NCI-H187 (cell line): ENCODE measurements around the gene SOX5.

Source experiments
- DNase-seq, 2 experiments: peaks; one replicate each; lab custom pipeline; 2025; lab: John Stamatoyannopoulos, UW

SOX5 gene

GRCh38 chr12:23596568-23596967 is 352.9 kb downstream of the SOX5 start:
- DNase-seq, result no peak

DNA sequence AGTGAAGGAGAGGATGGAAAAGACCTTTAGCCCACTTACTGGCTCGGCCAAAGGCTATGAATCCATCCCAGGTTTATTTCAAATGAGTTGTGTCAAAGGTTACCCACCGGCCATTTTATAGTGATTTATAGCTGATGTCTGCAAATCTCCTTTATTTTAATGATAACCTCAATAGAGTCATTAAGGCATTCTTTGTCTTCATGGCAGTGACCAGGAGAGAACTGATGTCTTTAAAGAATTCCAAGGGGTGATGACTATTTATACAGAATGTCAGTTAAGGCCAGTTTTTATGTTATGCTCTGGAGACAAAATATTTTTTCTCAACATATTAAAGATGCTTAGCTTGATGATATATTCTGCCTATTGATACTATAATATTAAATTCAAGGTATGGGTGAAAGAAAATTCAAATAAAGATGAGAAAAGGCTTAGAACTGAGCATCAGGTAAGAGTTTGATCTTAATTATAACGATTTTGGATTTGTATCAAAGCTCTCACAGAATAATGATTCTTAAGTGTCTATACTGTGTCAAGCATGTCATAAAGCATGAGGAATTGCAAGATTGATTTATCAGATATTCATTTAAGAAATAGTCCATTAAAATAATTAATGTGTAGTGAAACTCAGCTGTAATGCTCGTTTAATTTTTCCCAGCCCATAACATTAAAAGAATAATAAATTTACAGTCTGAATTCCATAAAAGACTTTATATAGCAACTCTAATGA is 361.5 kb downstream of the SOX5 start:
- DNase-seq, result no peak

DNA sequence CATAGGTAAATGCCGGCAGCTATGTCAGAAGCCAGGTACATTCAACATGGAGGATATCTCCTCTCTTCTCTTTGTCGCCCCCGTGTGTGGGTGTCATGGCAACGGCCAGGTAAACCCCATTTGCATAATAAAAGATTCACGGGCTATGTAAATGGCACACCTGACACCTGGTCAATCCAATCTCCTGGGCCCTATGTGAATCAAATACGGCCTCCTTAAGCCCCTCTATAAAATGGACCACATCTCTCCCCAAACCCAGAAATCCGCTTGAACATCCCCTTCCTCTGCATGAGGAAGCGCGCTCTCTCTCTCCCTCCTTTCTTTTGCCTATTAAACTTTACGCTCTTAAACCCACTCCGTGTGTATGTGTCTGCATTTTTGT is 363.7 kb downstream of the SOX5 start:
- no peak for DNase-seq

DNA sequence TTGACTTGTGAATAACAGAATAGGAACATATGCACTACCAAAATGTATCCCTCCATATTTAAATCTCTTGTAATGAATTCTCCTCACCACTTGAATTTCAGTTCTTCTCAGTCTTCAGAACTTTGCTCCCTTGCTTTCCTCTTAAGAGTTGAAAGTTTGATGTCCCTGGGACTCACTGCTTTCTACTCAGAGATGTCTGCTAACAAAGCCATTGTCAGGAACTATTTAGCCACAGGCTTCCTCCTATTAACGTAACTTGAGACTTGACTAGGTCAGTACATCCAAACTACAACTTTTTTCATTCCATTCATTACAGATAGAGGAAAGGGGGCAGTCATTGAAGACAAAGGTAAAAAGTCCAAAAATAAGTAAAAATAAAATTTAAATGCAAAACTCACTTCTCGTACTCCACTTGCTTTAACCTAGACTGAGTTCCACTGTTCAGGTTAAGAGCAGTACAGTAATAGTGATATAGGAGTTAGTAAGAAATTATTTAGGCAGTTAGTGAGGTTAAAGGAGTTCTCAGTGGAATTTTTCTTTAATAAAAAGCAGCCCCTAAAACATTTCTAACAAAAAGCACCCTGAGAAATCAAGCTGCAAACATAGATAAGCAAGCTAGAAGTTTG is 364.2 kb downstream of the SOX5 start:
- DNase-seq, result no peak

GRCh38 chr12:23581913-23582312 is 367.6 kb downstream of the SOX5 start:
- no peak for DNase-seq

- DNase-seq, result no peak
Observed at GRCh38 chr12:23579257-23579656, 370.2 kb downstream of the SOX5 start.

- no peak for DNase-seq
Observed at GRCh38 chr12:23576372-23576771, 373.1 kb downstream of the SOX5 start.

- DNase-seq, result no peak
Observed at GRCh38 chr12:23569356-23569755, 380.1 kb downstream of the SOX5 start.

GRCh38 chr12:23566133-23566532 is 383.3 kb downstream of the SOX5 start:
- no peak for DNase-seq

DNA sequence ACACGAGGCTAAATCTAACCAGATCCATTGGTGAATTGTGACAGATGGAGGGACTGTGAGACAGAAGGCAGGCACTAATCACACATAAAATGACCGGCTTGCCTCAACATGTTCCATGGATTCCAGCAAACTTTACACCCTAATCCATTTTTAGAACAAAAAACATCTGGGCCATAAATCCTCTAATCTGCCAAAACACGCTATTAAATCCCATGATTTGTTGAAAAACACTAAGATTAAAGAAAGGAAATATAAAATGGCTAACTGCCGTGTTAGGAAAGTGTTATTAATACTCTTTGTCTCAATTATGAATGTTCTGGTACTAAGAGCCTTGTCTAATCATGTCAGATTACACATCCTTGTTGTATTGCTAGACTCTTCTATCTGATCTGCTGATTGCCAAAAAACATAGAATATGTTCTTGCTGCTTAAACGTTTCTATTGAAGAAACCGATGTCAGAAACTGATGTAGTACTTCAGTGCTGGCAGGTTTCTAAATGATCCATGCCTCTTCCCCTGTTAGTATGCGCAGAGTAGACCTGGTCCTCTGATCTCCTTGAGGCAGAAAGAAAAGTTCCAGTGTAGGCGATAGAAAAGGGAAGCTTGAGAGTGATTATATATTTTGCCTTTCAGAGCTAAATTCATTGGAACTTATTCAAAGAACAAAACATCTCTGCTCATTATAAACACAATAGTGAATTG is 384.9 kb downstream of the SOX5 start:
- DNase-seq, result no peak

- no peak for DNase-seq
Observed at GRCh38 chr12:23561364-23562345, 387.8 kb downstream of the SOX5 start.

DNA sequence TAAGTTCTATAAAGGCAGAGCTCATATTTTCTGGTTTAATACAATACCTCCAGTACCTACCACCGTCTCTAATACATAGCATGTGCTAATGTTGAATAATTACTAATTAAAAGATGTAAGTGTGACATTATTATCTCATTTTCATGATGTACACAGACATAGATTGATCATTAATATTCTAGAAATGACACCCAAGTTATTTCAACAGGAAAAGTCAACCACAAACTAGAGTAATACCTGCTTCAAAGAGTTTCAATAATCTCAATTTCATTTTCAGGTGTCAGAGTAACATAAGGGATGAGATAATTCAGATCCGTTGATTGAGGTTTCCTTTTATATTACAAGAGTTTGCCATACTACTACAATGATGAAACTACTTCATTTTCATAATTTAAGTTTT is 388.9 kb downstream of the SOX5 start:
- DNase-seq, result no peak

- DNase-seq, result no peak
Observed at GRCh38 chr12:23559268-23559753, 390.2 kb downstream of the SOX5 start.

DNA sequence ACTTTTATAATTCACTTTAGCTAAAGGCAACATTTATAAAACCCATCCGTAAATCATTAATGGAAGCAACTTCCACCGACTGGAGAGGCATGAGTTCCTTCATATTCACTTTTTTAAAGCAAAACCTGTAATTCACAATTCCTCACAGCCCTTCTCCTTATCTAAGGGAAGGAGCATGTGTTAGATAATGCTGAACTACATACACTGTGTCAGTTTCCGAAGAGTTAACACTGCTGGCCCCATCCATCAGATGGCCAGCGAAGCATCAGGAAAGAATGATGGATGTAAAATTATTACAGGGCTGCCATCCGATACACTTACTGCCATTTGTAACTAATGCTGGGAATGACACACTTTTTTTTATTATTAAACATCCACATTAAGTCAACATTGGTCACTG is 392.8 kb downstream of the SOX5 start:
- DNase-seq, result no peak

- no peak for DNase-seq
Observed at GRCh38 chr12:23555825-23556207, 393.7 kb downstream of the SOX5 start.

- DNase-seq, result no peak
Observed at GRCh38 chr12:23555180-23555824, 394.2 kb downstream of the SOX5 start.

DNA sequence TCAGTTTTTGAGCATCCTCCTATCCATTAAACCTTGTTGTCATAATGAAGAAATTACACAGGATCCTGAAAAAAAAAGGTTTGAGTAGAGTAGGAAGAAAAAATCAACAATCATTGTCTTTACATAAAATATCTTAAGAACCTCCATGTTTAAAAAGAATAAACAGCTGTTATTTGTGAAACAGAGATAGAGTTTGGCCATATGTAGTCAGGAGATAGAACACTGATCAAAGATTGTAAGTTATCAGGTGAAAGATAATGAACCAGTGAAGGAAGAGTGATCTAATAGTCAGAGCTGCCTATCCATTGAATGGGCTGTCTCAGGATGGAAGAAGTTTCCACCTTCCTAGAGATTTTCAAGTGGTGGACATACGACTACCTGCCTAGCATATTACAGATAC is 397.1 kb downstream of the SOX5 start:
- no peak for DNase-seq

GRCh38 chr12:23550753-23551152 is 398.7 kb downstream of the SOX5 start:
- DNase-seq, result no peak

GRCh38 chr12:23548742-23549141 is 400.7 kb downstream of the SOX5 start:
- no peak for DNase-seq

DNA sequence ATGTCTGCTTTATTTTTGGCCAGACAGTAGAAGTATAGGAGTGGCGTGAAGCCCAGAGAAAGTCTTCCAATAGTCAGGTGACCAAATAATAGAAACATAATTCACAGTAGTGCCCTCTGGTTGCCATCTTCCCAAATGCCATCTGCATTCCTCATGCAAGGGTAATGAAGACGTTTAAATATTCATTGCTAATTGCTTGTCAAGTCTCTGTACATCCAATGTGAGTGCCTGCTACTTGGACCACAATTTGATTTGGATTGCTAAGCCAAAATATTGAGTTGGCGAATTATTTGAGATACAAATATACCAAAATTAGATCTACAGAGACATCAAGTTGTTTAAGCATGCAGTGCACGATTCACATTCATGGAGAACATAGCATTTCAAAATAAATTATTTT is 402.7 kb downstream of the SOX5 start:
- no peak for DNase-seq

GRCh38 chr12:23543767-23544166 is 405.7 kb downstream of the SOX5 start:
- DNase-seq, result no peak

- DNase-seq, result no peak
Observed at GRCh38 chr12:23542187-23542586, 407.3 kb downstream of the SOX5 start.
